NCI-H128 (cell line): ENCODE data around the gene MRPL17.

Experiments
- DNase-seq: peaks from one replicate; lab custom pipeline; 2025; ENCODE audit not compliant: unreplicated experiment; lab: John Stamatoyannopoulos, UW

Gene MRPL17

GRCh38 chr11:6634534-6634933 lies 48.6 kb downstream of the MRPL17 start:
- DNase-seq: no peak

DNA sequence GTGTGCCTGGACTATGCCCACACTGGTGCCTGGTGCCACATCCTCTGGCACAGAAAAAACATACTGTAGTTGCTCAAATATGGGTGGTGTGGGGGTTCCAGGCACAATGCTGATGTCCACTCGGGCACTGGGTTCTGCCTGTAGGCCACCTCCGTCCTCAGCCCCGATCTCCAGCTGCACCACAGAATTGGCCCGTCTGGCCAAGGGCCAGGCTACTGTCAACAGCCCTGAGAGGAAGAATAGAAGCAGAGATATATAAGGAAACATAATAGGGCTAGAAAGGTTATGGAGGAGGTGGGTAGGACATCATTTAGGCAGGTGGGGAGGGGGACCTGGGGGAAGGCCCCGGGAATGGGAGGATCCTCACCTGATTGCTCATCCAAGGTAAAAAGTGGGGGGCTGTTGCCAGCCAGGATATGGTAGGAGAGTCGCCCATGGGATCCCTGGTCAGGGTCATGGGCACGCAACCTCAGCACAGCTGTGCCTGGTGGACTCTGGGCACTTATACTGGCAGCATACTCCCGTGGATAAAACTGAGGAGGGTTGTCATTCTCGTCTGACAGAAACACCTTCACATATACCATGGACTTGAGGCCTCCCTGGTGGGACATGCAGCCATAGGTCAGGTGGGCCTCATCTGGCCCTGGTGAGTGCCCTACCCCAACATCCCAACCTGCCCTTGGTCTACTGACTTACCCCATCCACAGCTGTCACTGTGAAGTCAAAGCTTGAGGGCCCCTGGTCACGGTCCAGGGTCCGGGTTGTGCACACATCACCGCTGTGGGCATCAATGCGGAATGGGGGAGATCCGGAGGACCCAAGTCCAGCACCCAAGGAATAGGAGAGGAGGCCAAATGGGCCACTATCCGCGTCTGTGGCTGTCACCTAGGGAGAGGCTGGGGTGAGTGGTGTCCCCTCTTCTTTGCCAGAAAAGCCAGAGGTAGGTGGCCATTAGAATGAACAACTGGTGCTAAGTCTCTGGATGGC lies 49.4 kb downstream of the MRPL17 start:
- DNase-seq: no peak

GRCh38 chr11:6632116-6633073 lies 50.7 kb downstream of the MRPL17 start:
- no peak for DNase-seq

GRCh38 chr11:6631361-6631890 lies 51.7 kb downstream of the MRPL17 start:
- DNase-seq: no peak

DNA sequence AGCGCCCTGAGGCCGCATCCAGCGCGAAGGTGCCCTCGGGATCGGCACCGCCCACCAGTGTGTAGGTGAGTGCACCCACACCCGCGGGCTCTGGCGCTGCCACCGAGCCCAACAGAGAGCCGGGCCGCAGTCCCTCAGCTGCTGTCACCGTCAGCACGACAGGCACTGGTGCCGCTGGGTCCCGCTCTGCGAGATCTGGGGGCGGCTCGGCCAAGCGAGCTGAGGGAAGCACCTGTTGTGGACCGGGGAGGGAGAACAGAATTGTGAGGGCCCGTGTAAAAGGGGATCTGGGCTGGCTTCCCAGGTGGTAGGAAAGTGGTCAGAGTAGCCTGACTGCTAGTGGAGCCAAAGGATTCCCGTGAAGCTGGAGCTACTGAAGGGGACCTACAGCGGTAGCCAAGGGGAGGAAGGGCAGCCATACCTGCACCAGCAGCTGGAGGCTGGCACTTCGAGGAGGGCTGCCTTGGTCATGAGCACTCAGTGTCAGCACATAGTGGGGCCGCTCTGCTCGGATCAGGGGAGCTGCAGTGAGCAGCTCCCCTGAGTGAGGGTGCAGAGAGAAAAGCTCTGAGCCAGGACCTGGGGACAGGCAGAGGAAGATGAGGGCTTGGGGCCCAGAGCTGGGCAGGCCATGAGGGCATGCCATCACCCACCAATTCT lies 52.4 kb downstream of the MRPL17 start:
- DNase-seq: no peak
